NCI-H226 (cell line): ENCODE measurements around the gene IZUMO4.
"Not testable (repeated sequence)": the region's sequence is repeated elsewhere in the genome, so short reads cannot be mapped to it uniquely, and the experiment has no call there.

Experiments
- DNase-seq: peaks from one replicate; pipeline ENCODE4 v3.0.0-alpha.2; 2015

The IZUMO4 gene

DNA sequence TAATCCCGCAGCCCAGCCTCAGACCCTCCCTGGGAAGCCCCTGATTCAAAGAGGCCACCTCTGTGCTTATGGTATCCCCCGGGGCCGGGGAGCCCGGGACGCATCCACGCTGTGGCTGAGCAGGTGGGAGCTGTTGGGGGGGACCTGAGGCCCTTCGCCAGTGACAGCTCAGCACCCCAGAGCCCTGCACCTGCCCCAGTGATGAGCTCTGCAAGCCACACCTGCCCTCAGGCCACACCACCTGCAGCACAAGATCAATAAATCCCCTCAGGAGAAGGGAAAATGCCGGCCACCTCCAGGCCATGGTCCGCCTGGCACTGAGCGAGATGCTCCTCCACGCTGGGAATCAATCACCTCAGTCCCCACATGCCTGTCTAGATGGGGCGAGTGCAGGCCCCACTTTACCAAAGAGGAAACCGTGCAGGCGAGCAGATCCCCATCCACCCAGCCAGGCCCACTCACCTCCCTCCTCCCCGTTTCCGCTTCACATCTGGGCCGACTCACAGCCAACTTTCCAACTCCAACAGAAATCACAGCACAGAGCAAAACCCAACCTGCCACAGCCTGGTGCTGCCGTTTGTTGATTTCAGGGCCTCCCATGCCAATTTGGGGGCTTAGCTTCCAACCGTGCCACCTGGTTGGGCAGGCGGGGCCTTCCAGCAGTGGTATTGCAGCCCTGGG, 13.4 kb upstream of the IZUMO4 start:
- DNase-seq = no peak

DNA sequence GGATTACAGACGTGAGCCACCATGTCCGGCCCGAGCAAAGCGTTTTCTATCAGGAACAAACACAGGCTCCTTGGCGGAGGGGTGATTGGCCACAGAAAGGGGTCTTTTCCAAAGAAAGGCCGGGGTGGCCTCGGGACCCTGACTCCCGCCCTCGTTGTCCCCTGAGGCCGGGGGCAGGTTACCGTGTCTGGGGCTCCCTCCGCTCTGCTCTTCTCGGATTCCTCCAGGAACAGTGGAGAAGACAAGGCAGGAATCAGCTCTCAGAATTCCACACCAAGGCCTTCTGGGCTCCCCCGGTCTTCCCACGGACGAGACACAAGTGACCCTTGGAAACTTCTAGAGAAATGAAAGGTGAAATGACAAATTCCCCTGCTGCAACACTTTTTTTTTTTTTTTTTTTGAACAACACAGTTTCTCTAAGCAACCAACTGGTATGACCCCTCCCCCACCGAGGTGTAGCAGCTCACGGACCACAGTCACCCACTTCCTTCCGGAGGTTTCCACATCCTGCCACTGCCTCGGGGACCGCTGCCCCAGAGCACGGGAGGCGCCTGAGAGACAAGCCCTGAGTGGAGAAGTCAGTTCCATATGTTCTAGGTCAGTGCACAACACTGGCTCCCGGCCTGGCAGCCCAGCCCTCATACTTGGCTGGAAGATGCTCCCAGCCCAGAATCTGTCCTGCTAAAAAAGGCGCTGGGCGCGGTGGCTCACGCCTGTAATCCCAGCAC, 11.6 kb upstream of the IZUMO4 start:
- no peak for DNase-seq

- DNase-seq = peak; percentile 81
These were observed 9.8 kb upstream of the IZUMO4 start for GRCh38 chr19:2086695-2087620.

GRCh38 chr19:2087621-2088100, 9.1 kb upstream of the IZUMO4 start:
- DNase-seq = no peak

DNA sequence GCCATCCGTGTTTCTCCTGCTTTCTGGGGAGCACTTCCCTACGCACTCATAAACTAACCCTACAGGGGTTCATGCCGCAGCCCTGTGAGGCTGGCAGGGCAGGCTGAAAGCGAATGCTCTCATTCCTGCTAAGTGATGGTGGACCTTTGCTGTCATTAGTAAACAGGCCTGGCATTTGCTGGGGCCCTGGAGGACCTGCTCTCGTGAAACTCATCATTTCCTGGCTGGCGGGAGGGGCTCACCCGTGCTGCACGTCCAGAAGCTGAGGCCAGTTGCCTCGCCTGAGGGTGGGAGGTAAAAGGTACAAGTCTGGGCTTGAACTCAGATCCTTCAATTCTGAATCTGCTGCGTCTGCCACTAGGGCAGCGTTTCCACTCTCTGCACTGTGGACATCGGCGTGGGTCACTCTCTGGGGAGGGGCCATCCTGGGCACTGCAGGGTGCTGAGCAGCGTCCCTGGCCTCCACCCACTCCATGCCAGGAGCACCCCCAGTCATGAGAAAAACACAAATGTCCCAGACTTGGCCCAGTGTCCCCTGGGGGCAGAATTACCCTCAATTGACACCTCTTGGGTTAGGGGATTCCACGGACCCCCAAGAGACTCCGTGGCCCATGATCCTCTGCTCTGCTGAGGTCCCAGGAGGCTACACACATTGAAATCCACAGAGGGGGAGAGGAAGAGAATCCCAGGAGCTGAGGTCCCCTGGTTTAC, 7.6 kb upstream of the IZUMO4 start:
- DNase-seq = no peak

DNA sequence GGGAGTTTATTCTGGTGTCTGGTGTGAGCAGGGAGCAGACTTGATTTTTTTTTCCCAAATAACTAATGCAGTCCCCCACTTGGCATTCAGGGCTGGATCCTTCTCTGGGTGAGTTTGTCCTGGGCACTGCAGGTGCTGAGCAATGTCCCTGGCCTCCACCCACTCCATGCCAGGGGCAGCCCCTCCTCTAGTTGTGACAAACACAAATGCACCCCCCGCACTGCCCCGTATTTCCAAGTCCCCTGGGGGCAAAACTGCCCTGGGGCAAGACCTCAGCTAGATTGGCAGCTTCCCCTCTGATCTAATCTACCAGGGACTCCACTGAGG, 7.0 kb upstream of the IZUMO4 start:
- no peak for DNase-seq

- DNase-seq = not testable (repeated sequence)
These were observed 4.7 kb upstream of the IZUMO4 start for GRCh38 chr19:2091926-2092525.

DNA sequence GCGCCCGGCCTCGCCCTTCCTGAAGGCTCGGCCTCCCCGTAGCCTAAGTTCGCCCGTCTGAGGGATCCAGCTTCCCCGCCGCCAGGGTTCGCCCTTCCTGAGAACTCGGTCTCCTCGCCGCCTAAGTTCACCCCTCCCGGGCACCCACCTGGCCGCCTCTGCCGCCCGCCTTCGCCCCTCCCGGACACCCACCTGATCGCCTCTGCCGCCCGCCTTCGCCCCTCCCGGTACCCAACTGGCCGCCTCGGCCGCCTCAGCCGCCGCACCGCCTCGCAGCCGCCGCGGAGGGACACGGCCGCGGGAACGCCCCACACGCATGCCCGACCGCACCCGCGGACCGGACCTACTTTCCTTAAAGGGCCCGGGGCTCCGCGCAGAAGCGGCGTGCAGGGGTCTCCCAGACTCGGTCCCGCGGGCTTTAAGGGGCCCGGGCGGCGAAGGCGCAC, 658 bp upstream of the IZUMO4 start, which contains the start of gene MOB3A:
Gene MOB3A, minus strand, starts transcription at position 293 of the 446 bp plus-strand sequence. CDS start 17,766 bp downstream, outside the sequence.
- DNase-seq = peak; percentile 86

DNA sequence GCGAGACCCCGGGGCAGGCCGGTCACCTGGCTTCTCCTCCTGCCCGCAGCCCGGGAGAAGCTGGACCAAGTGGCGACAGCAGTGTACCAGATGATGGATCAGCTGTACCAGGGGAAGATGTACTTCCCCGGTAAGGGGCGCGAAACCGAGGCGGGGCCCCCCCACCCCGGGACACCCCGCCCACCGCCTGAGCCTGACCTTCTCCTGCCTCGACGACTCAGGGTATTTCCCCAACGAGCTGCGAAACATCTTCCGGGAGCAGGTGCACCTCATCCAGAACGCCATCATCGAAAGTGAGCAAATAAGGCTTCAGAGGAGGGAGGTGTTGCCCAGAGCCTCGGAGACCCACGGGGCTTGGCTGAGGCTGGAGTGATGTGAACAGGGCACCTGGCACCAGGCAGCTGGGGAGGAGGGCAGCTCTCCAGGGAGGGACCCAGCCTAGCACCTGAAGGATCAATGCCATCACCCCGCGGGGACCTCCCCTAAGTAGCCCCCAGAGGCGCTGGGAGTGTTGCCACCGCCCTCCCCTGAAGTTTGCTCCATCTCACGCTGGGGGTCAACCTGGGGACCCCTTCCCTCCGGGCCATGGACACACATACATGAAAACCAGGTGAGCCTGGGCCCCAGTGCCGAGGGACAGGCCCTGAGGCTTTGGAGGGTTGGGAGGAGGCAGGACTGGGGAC, 629 bp downstream of the IZUMO4 start:
- DNase-seq = no peak

DNA sequence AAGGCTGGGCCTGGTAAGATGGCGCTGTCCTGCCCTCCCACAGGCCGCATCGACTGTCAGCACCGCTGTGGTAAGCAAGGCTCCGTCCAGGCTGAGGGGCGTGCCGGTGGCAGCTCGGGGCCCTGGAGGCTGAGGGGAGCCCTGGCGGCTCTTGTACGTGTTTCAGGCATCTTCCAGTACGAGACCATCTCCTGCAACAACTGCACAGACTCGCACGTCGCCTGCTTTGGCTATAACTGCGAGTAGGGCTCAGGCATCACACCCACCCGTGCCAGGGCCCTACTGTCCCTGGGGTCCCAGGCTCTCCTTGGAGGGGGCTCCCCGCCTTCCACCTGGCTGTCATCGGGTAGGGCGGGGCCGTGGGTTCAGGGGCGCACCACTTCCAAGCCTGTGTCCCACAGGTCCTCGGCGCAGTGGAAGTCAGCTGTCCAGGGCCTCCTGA, 1.2 kb downstream of the IZUMO4 start:
- DNase-seq = no peak

- no peak for DNase-seq
These were observed 2.4 kb downstream of the IZUMO4 start for GRCh38 chr19:2099054-2099501.

GRCh38 chr19:2099937-2100718, 3.4 kb downstream of the IZUMO4 start:
- DNase-seq = no peak

- DNase-seq = no peak
These were observed 4.0 kb downstream of the IZUMO4 start for GRCh38 chr19:2100719-2101061.

DNA sequence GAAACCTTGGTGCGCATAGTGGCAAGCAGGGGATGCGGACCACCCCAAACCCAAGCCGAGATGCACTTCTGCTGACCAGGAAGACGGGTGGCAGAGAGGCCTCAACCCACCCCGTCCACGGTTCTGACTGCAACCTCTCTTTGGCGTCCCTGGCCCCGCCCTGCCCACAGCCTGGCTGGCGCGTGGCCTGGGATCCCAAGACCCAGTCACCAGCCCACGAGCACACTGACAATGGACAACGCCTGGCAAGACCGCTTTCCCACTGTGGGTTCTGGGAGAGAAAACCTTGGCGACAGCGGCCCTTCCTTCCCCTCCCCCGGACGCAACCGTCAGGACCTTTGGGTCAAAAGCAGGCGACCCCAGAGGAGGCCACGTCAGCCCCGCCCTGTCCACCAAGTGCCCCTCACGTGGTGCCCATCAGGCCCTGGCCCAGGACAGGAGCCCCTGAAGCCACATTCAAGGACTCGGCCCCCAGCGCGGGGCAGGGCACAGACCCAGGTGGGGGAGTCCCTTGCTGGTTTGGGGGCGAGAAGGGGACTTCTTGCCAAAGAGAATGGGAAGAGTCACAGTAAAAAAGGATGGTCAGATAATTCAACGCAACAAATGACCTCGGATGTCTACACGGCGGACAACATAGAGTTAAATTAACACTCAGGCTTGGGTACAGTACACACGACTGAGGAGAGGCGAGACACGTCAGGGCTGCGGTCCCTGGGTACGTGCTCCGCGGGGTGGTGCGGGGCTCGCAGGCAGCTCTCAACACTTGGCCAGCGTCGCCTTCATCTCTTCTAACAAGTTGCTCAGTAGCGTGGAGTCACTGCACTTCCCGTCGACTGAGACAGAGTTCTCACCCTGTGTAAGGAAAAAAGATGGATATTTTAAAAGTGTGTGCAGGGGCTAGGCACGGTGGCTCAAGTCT, 5.0 kb downstream of the IZUMO4 start:
- no peak for DNase-seq

DNA sequence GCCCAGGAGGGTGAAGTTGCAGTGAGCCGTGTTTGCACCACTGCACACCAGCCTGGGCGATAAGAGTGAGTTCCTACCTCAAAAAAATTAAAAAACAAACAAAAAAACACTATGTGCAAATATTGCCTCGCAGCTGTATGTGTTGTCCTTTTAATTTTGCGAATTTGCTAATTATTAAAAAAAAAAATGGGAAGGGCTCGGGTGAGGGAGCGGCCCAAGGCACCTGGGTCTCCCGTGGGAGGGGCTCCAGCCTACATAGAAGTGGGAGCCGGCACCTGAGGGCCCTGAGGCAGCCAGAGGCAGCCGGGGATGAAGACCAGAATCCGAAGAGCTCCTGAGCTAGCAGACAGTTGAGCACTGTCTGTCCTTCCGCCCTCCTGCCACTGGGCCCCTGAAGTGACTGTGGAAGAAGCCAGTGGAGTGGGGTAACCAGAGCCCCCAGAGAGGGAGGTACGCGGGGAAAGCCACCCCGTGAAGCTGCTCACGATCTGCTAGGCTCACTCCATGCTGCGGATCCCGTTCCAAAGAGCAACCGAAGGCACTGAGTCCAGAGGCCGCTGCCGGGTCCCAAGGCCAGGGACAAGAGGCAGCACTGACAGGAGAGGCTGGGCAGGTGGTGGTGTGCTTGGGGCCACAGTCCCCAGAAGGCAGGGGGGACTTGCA, 6.5 kb downstream of the IZUMO4 start:
- no peak for DNase-seq

DNA sequence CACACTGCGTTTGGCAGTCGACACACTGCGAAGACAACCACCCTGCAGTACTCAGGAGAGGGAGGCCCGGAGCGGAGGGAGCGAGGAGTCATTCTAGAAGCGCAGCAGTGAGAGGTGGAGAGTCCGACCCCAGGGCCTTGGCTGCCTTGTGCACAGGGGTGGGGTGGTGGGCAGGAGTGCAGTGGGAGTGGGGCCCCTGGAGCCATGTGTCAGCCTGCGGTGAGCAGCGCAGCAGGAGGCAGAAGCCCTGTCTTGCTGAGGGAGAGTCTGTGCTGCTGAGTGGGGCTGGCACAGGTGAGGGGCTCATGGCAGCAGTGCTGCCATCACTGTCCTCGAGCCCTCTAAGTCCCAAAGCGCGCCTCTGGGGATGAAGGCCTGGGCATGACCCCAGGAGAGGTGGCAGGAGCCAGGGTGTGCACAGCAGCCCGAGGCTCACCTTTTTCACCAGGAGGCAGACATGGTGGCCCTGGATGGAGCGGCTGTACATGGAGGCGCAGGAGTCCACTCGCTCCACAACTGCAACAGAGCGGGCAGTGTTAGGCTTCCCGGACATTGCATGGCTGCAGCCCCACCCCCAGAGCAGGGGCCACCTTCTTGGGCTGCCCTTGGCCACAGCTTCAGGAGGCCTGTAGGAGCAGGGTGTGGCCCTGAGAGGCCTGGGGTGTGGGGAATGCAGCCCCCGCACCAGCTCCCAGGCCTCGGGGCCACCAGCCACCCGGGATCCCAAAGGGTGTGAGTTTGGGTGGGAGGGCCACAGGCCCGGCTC, 11.7 kb downstream of the IZUMO4 start:
- DNase-seq = no peak

- no peak for DNase-seq
These were observed 12.5 kb downstream of the IZUMO4 start for GRCh38 chr19:2109046-2109864.
